H9 (cell line): ENCODE data around the gene WDR6. TPM values are rescaled to one million over a fixed set of nuclear protein-coding genes. Genes with fewer than 3 reads are reported as not detected.

ENCODE experiments used
- DNase-seq: peaks from one replicate; pipeline ENCODE4 v3.0.0-alpha.2; 2017
- H2AFZ ChIP-seq: one replicate; pipeline ENCODE4 v1.6.1; 2013; ENCODE audit warnings: mild to moderate bottlenecking, low read length, control low read depth, moderate library complexity
- H2AK5ac ChIP-seq: 2 replicates; pipeline ENCODE4 v1.6.1; 2013; ENCODE audit warnings: low read length, control low read depth, mixed read lengths; ENCODE audit not compliant: insufficient read length
- H2BK120ac ChIP-seq: one replicate; pipeline ENCODE4 v1.6.1; 2013; ENCODE audit warnings: low read depth, mild to moderate bottlenecking, low read length, control low read depth, inconsistent platforms; ENCODE audit not compliant: poor library complexity, severe bottlenecking
- H2BK12ac ChIP-seq: 2 replicates; pipeline ENCODE4 v1.6.1; 2013; ENCODE audit warnings: low read length, control low read depth, mixed read lengths, low read depth; ENCODE audit not compliant: insufficient read length
- H2BK15ac ChIP-seq: 2 replicates; pipeline ENCODE4 v1.6.1; 2013; ENCODE audit warnings: low read depth, low read length, control low read depth
- H2BK20ac ChIP-seq: one replicate; pipeline ENCODE4 v1.6.1; 2013; ENCODE audit warnings: low read depth, mild to moderate bottlenecking, low read length, control low read depth, inconsistent platforms; ENCODE audit not compliant: poor library complexity, severe bottlenecking
- H2BK5ac ChIP-seq: 2 replicates; pipeline ENCODE4 v1.6.1; 2013; ENCODE audit warnings: low read length, control low read depth, mixed read lengths; ENCODE audit not compliant: insufficient read length
- H3K14ac ChIP-seq: 2 replicates; pipeline ENCODE4 v1.6.1; 2013; ENCODE audit warnings: low read length, control low read depth; ENCODE audit not compliant: insufficient read depth
- H3K18ac ChIP-seq: 2 replicates; pipeline ENCODE4 v1.6.1; 2013; ENCODE audit warnings: low read depth, mild to moderate bottlenecking, mixed read lengths, low read length, control low read depth; ENCODE audit not compliant: insufficient read length
- H3K23ac ChIP-seq: 2 replicates; pipeline ENCODE4 v1.6.1; 2013; ENCODE audit warnings: low read length, control low read depth, mixed read lengths, low read depth; ENCODE audit not compliant: insufficient read length
- H3K23me2 ChIP-seq: 2 replicates; pipeline ENCODE4 v1.6.1; 2013; ENCODE audit warnings: low read depth, mild to moderate bottlenecking, mixed read lengths, low read length, control low read depth; ENCODE audit not compliant: insufficient read length, poor library complexity, severe bottlenecking
- H3K27ac ChIP-seq: 2 replicates; pipeline ENCODE4 v1.5.1; 2013; ENCODE audit warnings: low read length, control low read depth, mixed read lengths, low read depth; ENCODE audit not compliant: insufficient read length
- H3K27me3 ChIP-seq: 2 replicates; pipeline ENCODE4 v1.6.1; 2013; ENCODE audit warnings: low read length, control low read depth, inconsistent platforms; ENCODE audit not compliant: insufficient read depth
- H3K4ac ChIP-seq: 2 replicates; pipeline ENCODE4 v1.6.1; 2013; ENCODE audit warnings: low read depth, mild to moderate bottlenecking, control low read depth, inconsistent platforms, low read length, moderate library complexity
- H3K4me1 ChIP-seq: 2 replicates; pipeline ENCODE4 v1.6.1; 2013; ENCODE audit warnings: low read length, control low read depth, inconsistent platforms; ENCODE audit not compliant: insufficient read depth
- H3K4me2 ChIP-seq: 2 replicates; pipeline ENCODE4 v1.6.1; 2013; ENCODE audit warnings: low read length, control low read depth, mixed read lengths; ENCODE audit not compliant: insufficient read length, insufficient read depth
- H3K56ac ChIP-seq: 2 replicates; pipeline ENCODE4 v1.6.1; 2013; ENCODE audit warnings: low read depth, mild to moderate bottlenecking, mixed read lengths, low read length, control low read depth; ENCODE audit not compliant: insufficient read length
- H3K79me1 ChIP-seq: 2 replicates; pipeline ENCODE4 v1.6.1; 2013; ENCODE audit warnings: low read depth, mild to moderate bottlenecking, moderate library complexity, low read length, control low read depth, inconsistent platforms; ENCODE audit not compliant: insufficient read depth, poor library complexity, severe bottlenecking
- H3K79me2 ChIP-seq: 2 replicates; pipeline ENCODE4 v1.6.1; 2013; ENCODE audit warnings: low read length, control low read depth, inconsistent platforms; ENCODE audit not compliant: insufficient read depth
- H3K9ac ChIP-seq: 2 replicates; pipeline ENCODE4 v1.6.1; 2013; ENCODE audit warnings: low read length, control low read depth, mixed read lengths; ENCODE audit not compliant: insufficient read length; ENCODE audit errors: extremely low read depth
- H3K9me3 ChIP-seq: one replicate; pipeline ENCODE4 v1.6.1; 2013; ENCODE audit warnings: low read depth, low read length, inconsistent platforms; ENCODE audit not compliant: control insufficient read depth
- H3T11ph ChIP-seq: one replicate; pipeline ENCODE4 v1.6.1; 2013; ENCODE audit warnings: mild to moderate bottlenecking, low read length, control low read depth, inconsistent platforms
- H4K20me1 ChIP-seq: one replicate; pipeline ENCODE4 v1.6.1; 2013; ENCODE audit not compliant: control insufficient read depth, insufficient read length, insufficient read depth
- H4K5ac ChIP-seq: 2 replicates; pipeline ENCODE4 v1.6.1; 2013; ENCODE audit warnings: low read depth, mild to moderate bottlenecking, mixed read lengths, low read length, control low read depth; ENCODE audit not compliant: insufficient read length
- H4K8ac ChIP-seq: replicated peaks from 2 replicates; pipeline ENCODE4 v1.6.1; 2013; ENCODE audit warnings: low read length, control low read depth, mixed read lengths, low read depth; ENCODE audit not compliant: insufficient read length
- H4K91ac ChIP-seq: 2 replicates; pipeline ENCODE4 v1.6.1; 2013; ENCODE audit warnings: low read depth, mild to moderate bottlenecking, moderate library complexity, mixed read lengths, low read length, control low read depth; ENCODE audit not compliant: insufficient read length
- H3K27ac Mint-ChIP-seq, 3 experiments: 2 replicates in 2 of 3; 3 replicates in 1 of 3; pipeline ENCODE4 v1.8.0; 2020 to 2021; ENCODE audit warnings: mixed read lengths in 3 of 3, mild to moderate bottlenecking in 1 of 3, moderate library complexity in 1 of 3
- H3K27me3 Mint-ChIP-seq: 2 replicates; pipeline ENCODE4 v1.8.0; 2021; ENCODE audit warnings: low read depth, mild to moderate bottlenecking, moderate library complexity, mixed read lengths
- H3K36me3 Mint-ChIP-seq, 3 experiments: 2 replicates in 2 of 3; 3 replicates in 1 of 3; pipeline ENCODE4 v1.8.0; 2020 to 2021; ENCODE audit warnings: low read depth in 3 of 3, mixed read lengths in 3 of 3; ENCODE audit not compliant: insufficient read depth in 1 of 3
- H3K4me1 Mint-ChIP-seq, 2 experiments: 2 replicates each; pipeline ENCODE4 v1.8.0; 2020; ENCODE audit warnings: mixed read lengths in 2 of 2
- H3K4me3 Mint-ChIP-seq, 2 experiments: 2 replicates in 1 of 2; 3 replicates in 1 of 2; pipeline ENCODE4 v1.8.0; 2020 to 2021; ENCODE audit warnings: mild to moderate bottlenecking in 2 of 2, mixed read lengths in 2 of 2, moderate library complexity in 1 of 2
- H3K9me3 Mint-ChIP-seq, 2 experiments: 2 replicates in 1 of 2; 3 replicates in 1 of 2; pipeline ENCODE4 v1.8.0; 2020; ENCODE audit warnings: mild to moderate bottlenecking in 2 of 2, mixed read lengths in 2 of 2, moderate library complexity in 1 of 2
- CTCF ChIP-seq: fragments of 200-600 bp; sonication (generic); conservative IDR thresholded peaks from 3 replicates; pipeline ENCODE4 v1.8.0; 2021; ENCODE audit warnings: antibody characterized with exemption, mild to moderate bottlenecking
- WGBS: extraction: QIAGEN DNeasy Blood & Tissue Kit; methylation state at CpG from one replicate; pipeline ENCODE4 v1.1.7; 2013; ENCODE audit warnings: missing lambda C conversion rate, low lambda C conversion rate, mixed read lengths; ENCODE audit not compliant: insufficient read length; ENCODE audit errors: extremely low coverage; 5-methylcytosine and 5-hydroxymethylcytosine counted together
- total RNA-seq: library from RNA; stranded (reverse); gene quantifications from 2 replicates; pipeline ENCODE4 v1.2.1, GENCODE V29; 2021

The WDR6 gene
- total RNA-seq, 1 experiment from 2014 or later, result 298 TPM

DNA sequence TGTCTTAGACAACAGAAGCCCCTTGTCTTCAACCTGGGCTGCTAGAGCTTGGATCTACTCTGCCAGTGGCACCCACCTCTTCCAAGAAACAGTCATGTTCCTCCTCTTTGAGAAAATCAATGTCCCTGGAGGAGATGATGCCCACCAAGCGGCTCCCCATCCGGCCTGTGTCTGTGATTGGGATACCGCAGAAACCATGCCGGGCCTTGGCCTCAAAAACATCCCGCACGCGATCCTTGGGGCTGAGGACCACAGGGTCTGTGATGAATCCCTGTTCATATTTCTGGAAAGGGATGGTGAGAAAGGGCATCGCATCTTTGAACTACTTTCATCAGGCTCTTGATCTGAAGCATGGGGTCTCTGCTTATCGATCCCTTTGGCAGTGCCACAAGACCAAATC is 20.4 kb downstream of the WDR6 start:
- peak overlapping the region in 2 of 3 experiments; percentile 76 to 99; a peak in 2 of 7 replicates for H3K27ac Mint-ChIP-seq
- H3K4me3 Mint-ChIP-seq, result peak overlapping the region; percentile 90 to 96
- Histone ChIP-seq H3K79me2 (no peaks in the 10 kb centered on the region), H2BK12ac (no peak overlapping the region), H3K23ac (no peak overlapping the region), H3K23me2 (peaks cover 5% of the 10 kb centered on the region), H3T11ph (no peak overlapping the region), H3K9ac (no peak overlapping the region), H2BK5ac (no peak overlapping the region), H3K27me3 (no peaks in the 10 kb centered on the region), H4K8ac (no peak overlapping the region), H3K56ac (no peak overlapping the region), H2BK15ac (no peak overlapping the region), H2BK120ac (no peak overlapping the region), H3K4me1 (no peaks in the 10 kb centered on the region), H2AFZ (no peak overlapping the region), H3K4me2 (peak overlapping the region; percentile 81), H3K14ac (no peak overlapping the region), H3K18ac (no peak overlapping the region), H3K79me1 (no peaks in the 10 kb centered on the region), H4K20me1 (peaks cover 7% of the 10 kb centered on the region), H3K27ac (no peak overlapping the region), H3K4ac (no peak overlapping the region), H4K5ac (no peak overlapping the region), H3K9me3 (no peaks in the 10 kb centered on the region), H2AK5ac (no peak overlapping the region), H2BK20ac (no peak overlapping the region), H4K91ac (no peak overlapping the region)
- H3K27me3 Mint-ChIP-seq, result no peaks in the 10 kb centered on the region; the same call in none of the 2 replicates
- peaks cover 20 to 28% of the 10 kb centered on the region in 2 experiments for H3K4me1 Mint-ChIP-seq
- no peaks in the 10 kb centered on the region for H3K9me3 Mint-ChIP-seq
- TF ChIP-seq CTCF, result no peak
- WGBS, result no CpG with 5 or more reads among the region's 9 CpGs
- no peak for DNase-seq
- H3K36me3 Mint-ChIP-seq, result peaks cover 66 to 95% (median 75%) of the 10 kb centered on the region in 3 experiments
